Measurements from ENCODE around the gene IRAK1. TPM values are rescaled to one million over a fixed set of nuclear protein-coding genes. Genes with fewer than 3 reads are reported as not detected.
A peak's percentile ranks its signal among the peaks of the same experiment; 100 is the strongest.
"Not testable (repeated sequence)": the region's sequence is repeated elsewhere in the genome, so short reads cannot be mapped to it uniquely, and the experiment has no call there.

The IRAK1 gene
- total RNA-seq, 1 donor from 2014 or later, result 19.6 TPM

GRCh38 chrX:153993978-153994377 is 25.7 kb downstream of the IRAK1 start:
- DNase-seq, result no peak

- DNase-seq, result no peak
These were observed 26.6 kb downstream of the IRAK1 start for GRCh38 chrX:153993079-153993478.

GRCh38 chrX:153992180-153992579 is 27.5 kb downstream of the IRAK1 start:
- no peak for DNase-seq

- no peak for DNase-seq
These were observed 28.6 kb downstream of the IRAK1 start for GRCh38 chrX:153991013-153991580.

GRCh38 chrX:153989973-153990655 is 29.6 kb downstream of the IRAK1 start:
- no peak for DNase-seq

- no peak for DNase-seq
These were observed 31.2 kb downstream of the IRAK1 start for GRCh38 chrX:153988493-153988892.

GRCh38 chrX:153984351-153985178 is 35.1 kb downstream of the IRAK1 start:
- DNase-seq, result no peak

GRCh38 chrX:153983321-153983801 is 36.3 kb downstream of the IRAK1 start:
- no peak for DNase-seq

- DNase-seq, result no peak
These were observed 37.8 kb downstream of the IRAK1 start for GRCh38 chrX:153981771-153982533.

- DNase-seq, result no peak
These were observed 38.5 kb downstream of the IRAK1 start for GRCh38 chrX:153981231-153981630.

GRCh38 chrX:153980394-153980793 is 39.3 kb downstream of the IRAK1 start:
- DNase-seq, result not testable (repeated sequence)

GRCh38 chrX:153974726-153975286 is 44.9 kb downstream of the IRAK1 start:
- no peak for DNase-seq

- DNase-seq, result no peak
These were observed 45.5 kb downstream of the IRAK1 start for GRCh38 chrX:153974003-153974725.

- peak; percentile 25 for DNase-seq
These were observed 46.3 kb downstream of the IRAK1 start for GRCh38 chrX:153973127-153974002.

GRCh38 chrX:153972368-153973126 is 47.2 kb downstream of the IRAK1 start, which contains the start of gene TMEM187:
TMEM187 (plus strand) TSS chrX:153972754; CDS start chrX:153982063, 9,309 bp downstream.
- peak; percentile 75 for DNase-seq

GRCh38 chrX:153971450-153972367 is 48.0 kb downstream of the IRAK1 start, which contains the start of gene HCFC1:
HCFC1 (minus strand) TSS chrX:153971818; CDS start chrX:153970840, 978 bp downstream.
- peak; percentile 93 for DNase-seq

GRCh38 chrX:153971124-153971449 is 48.6 kb downstream of the IRAK1 start:
- DNase-seq, result peak; percentile 79
